BE2C (cell line): Measurements from ENCODE around the gene TOB2. TPM values are rescaled to one million over a fixed set of nuclear protein-coding genes. Genes with fewer than 3 reads are reported as not detected.

Experiments used
- DNase-seq: peaks from one replicate; pipeline ENCODE4 v3.0.0-alpha.2; 2020
- H3K27me3 ChIP-seq: fragments of 250-450 bp; sonication (Bioruptor Pico); 2 replicates; pipeline ENCODE4 v1.5.1; 2020; ENCODE audit warnings: mild to moderate bottlenecking
- H3K36me3 ChIP-seq: fragments of 250-450 bp; sonication (Bioruptor Pico); 2 replicates; pipeline ENCODE4 v1.5.1; 2020; ENCODE audit warnings: mild to moderate bottlenecking
- H3K4me1 ChIP-seq: fragments of 250-450 bp; sonication (Bioruptor Pico); 2 replicates; pipeline ENCODE4 v1.5.1; 2020
- H3K4me3 ChIP-seq: 2 replicates; pipeline ENCODE4 v1.5.1; 2011; ENCODE audit warnings: low read depth, low read length
- H3K9me3 ChIP-seq: fragments of 250-450 bp; sonication (Bioruptor Pico); 2 replicates; pipeline ENCODE4 v1.5.1; 2020
- polyA plus RNA-seq: library from polyadenylated mRNA; unstranded; fragments of >200 nt; gene quantifications from one replicate; pipeline ENCODE4 v1.2.1, GENCODE V29; 2012; ENCODE audit warnings: low read depth, missing spikeins; ENCODE audit not compliant: insufficient read length, insufficient read depth
- TF ChIP-seq, protein P1 (sequence below): IDR thresholded peaks from 2 replicates; pipeline ENCODE4 v1.5.1; 2012; ENCODE audit warnings: mild to moderate bottlenecking, low read depth, low read length

TOB2 gene
- 21.6 TPM for polyA plus RNA-seq

DNA sequence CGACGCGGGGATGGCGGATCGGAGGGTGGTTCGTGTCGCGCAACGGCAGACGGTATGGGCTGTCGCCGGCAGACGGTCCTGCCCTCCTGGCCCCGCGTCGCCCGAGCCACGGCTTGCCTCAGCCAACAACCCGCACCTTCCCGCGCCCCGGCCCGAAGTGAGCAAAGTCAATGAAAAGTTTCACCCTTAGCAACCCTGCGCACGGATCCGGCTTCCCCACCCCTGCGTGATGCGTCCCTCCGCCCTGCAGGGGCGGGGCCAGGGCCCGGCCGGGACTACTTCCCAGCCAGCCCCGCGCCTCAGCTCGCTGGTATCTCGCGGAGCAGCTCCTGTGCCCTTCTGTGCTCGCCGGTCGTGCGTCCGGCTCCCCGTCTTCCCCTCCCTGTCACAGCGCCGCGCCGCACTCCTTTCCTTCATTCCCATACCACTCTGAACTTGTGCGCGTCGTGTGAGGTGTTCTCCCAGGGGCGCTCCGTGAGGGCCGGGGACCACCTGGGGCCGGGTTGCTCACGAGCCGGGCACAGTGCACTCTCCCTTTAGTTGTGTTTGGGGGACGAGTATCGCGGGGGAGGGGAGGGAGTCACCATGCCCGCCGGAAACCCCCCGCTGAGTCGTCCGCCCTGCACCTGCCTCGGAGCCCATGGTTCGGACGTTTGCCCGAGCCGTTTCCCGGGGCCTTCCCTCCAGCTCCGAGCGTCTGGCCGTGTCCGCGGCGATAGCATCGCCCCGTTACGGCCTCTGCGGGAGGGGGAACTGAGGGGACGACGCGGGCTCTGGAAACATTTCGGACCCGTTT is at the start of gene TOB2:
TSS of gene TOB2 (minus strand) at position 163 of the 796 bp plus-strand sequence. CDS start 9,456 bp downstream, outside the sequence.
- Histone ChIP-seq H3K27me3 (no peaks in the 10 kb centered on the region), H3K4me1 (peaks cover 3% of the 10 kb centered on the region; the same call in 1 of the 2 replicates), H3K36me3 (peaks cover 15% of the 10 kb centered on the region), H3K9me3 (no peaks in the 10 kb centered on the region), H3K4me3 (peak within 1 kb of the TSS; percentile 86)
- TF ChIP-seq, protein P1, sequence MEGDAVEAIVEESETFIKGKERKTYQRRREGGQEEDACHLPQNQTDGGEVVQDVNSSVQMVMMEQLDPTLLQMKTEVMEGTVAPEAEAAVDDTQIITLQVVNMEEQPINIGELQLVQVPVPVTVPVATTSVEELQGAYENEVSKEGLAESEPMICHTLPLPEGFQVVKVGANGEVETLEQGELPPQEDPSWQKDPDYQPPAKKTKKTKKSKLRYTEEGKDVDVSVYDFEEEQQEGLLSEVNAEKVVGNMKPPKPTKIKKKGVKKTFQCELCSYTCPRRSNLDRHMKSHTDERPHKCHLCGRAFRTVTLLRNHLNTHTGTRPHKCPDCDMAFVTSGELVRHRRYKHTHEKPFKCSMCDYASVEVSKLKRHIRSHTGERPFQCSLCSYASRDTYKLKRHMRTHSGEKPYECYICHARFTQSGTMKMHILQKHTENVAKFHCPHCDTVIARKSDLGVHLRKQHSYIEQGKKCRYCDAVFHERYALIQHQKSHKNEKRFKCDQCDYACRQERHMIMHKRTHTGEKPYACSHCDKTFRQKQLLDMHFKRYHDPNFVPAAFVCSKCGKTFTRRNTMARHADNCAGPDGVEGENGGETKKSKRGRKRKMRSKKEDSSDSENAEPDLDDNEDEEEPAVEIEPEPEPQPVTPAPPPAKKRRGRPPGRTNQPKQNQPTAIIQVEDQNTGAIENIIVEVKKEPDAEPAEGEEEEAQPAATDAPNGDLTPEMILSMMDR = no peak
- DNase-seq = peak; percentile 95

GRCh38 chr22:41491374-41492100 is 44.9 kb upstream of the TOB2 start:
- peaks cover 14% of the 10 kb centered on the region for H3K4me1 ChIP-seq
- peaks cover 7% of the 10 kb centered on the region for H3K36me3 ChIP-seq
- no peak for DNase-seq
- no peak overlapping the region for H3K4me3 ChIP-seq
- no peaks in the 10 kb centered on the region for H3K27me3 ChIP-seq
- TF ChIP-seq, protein P1 = no peak
- no peaks in the 10 kb centered on the region for H3K9me3 ChIP-seq

- TF ChIP-seq, protein P1 = no peak
- Histone ChIP-seq H3K4me3 (no peak overlapping the region), H3K36me3 (peaks cover 3% of the 10 kb centered on the region; the same call in 1 of the 2 replicates), H3K9me3 (no peaks in the 10 kb centered on the region), H3K27me3 (no peaks in the 10 kb centered on the region), H3K4me1 (peaks cover 14% of the 10 kb centered on the region)
- DNase-seq = no peak
These were observed 42.2 kb upstream of the TOB2 start for GRCh38 chr22:41488596-41489385.

GRCh38 chr22:41488076-41488475 is 41.5 kb upstream of the TOB2 start:
- DNase-seq = no peak
- H3K4me1 ChIP-seq = peaks cover 14% of the 10 kb centered on the region
- no peak overlapping the region for H3K4me3 ChIP-seq
- H3K36me3 ChIP-seq = peaks cover 3% of the 10 kb centered on the region; the same call in 1 of the 2 replicates
- TF ChIP-seq, protein P1 = no peak
- no peaks in the 10 kb centered on the region for H3K27me3 ChIP-seq
- H3K9me3 ChIP-seq = no peaks in the 10 kb centered on the region

DNA sequence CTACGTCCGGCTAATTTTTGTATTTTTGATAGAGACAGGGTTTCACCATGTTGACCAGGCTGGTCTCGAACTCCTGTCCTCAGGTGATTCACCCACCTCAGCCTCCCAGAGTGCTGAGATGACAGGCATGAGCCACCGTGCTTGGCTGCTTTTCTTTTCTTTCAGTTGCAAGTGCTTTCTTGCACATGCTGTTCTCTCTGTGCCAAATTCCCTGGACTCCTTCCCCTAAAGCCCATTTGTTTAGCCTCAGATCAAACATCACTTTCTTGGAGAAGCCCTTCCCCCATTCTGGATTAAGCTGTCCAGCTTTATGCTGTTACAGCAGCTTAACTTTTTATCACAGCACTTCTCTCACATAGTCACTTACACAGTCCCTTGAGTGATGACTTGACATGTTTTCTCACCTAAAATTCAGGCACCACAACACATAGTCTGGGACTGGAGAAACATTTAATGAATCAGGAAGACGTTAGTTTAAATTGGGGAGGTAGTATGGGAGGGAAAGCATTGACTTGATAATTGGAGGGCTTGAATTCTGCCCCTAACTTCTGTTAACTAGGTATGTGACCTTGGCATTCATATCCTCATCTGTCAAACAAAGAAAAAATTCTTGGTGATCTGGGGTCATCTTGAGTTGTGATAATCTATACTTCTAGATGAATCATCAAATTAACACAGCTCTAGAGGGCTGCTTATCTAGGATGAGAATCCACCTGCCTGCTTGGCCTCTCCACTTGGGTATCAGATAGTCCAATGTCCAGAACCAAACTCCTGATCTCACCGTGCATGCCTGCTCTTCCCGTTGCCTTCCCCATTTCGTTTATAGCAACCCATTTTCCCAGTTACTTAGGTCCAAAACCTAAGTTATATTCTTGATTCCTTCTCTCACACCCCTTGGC is 40.7 kb upstream of the TOB2 start:
- no peak overlapping the region for H3K4me3 ChIP-seq

More for the DNA sequence above, 40.7 kb upstream of the TOB2 start:
- TF ChIP-seq, protein P1 = no peak
- DNase-seq = no peak
- Histone ChIP-seq H3K27me3 (no peaks in the 10 kb centered on the region), H3K36me3 (peaks cover 3% of the 10 kb centered on the region; the same call in 1 of the 2 replicates), H3K4me1 (peaks cover 14% of the 10 kb centered on the region), H3K9me3 (no peaks in the 10 kb centered on the region)
